ENCODE measurements around the gene DDI2. TPM values are rescaled to one million over a fixed set of nuclear protein-coding genes. Genes with fewer than 3 reads are reported as not detected.

DDI2 gene
- total and polyA plus RNA-seq, 2 donors (not counting 3 experiments of a cell fraction or from before 2014, with no cell fraction given), result 5.4 to 35.2 TPM

- BruUV-seq (replicated peaks), result no TSS peak
- no peaks in the 10 kb centered on the region for H3K9me1 ChIP-seq (replicated peaks; ENCODE audit: control insufficient read depth, extremely low read depth, insufficient read depth, low read length)
- no peak overlapping the region for H3K4me3 ChIP-seq (replicated peaks in 1 of 3; ENCODE audit: insufficient read depth in 1 of 3, low read depth in 1 of 3, low read length in 3 of 3)
- intact Hi-C loops (cut with micrococcal nuclease) (no loop called here), dilution Hi-C loops (cut with MboI; ENCODE audit: extremely low pct_ligation_motif_present, low sequenced_read_pairs) (no loop called here)
- H2AFZ ChIP-seq (ENCODE audit: low read depth, low read length), result no peak overlapping the region
- CTCF ChIA-PET, result interaction anchor here (1.5 kb wide), 1 partner anchor 10 kb away, joined by 3 read pairs; the partner anchor contains the start of gene AGMAT
- H3K9ac ChIP-seq (replicated peaks; ENCODE audit: extremely low read depth, insufficient read depth, low read length), result no peak overlapping the region
- no peak overlapping the region for H3K27ac ChIP-seq (ENCODE audit: insufficient read depth, low read depth, low read length)
- no peak overlapping the region for H3K4me2 ChIP-seq (ENCODE audit: insufficient read depth, low read length)
- no peaks in the 10 kb centered on the region for H3K79me2 ChIP-seq (ENCODE audit: control insufficient read depth, insufficient read depth, low read length)
- FAIRE-seq (no peak), DNase-seq (ENCODE audit: low read depth, low spot score) (no peak)
- no peaks in the 10 kb centered on the region for H4K20me1 ChIP-seq (replicated peaks; ENCODE audit: control insufficient read depth, extremely low read depth, insufficient read depth, low read length)
- H3K36me3 ChIP-seq (ENCODE audit: control insufficient read depth in 2 of 2, extremely low read depth in 1 of 2, insufficient read depth in 2 of 2, low read length in 2 of 2), result peaks cover 2 to 3% of the 10 kb centered on the region in 2 experiments
- POLR2A ChIA-PET, result no interaction called here
- no peaks in the 10 kb centered on the region for H3K9me3 ChIP-seq (replicated peaks; ENCODE audit: control insufficient read depth, insufficient read depth, low read length)
- H3K4me1 ChIP-seq (ENCODE audit: control insufficient read depth, extremely low read depth, insufficient read depth, low read length), result peaks cover 2% of the 10 kb centered on the region
- no peaks in the 10 kb centered on the region for H3K27me3 ChIP-seq (ENCODE audit: control insufficient read depth in 2 of 2, insufficient read depth in 2 of 2, low read length in 2 of 2)
- TF ChIP-seq MAX (IDR thresholded peaks at IDR 0.05; ENCODE audit: insufficient read depth, insufficient read length), result no peak
- TF ChIP-seq EZH2 (IDR thresholded peaks at IDR 0.05; ENCODE audit: borderline replicate concordance, low read depth, low read length, severe bottlenecking), result no peak
- TF ChIP-seq GATA2 (IDR thresholded peaks at IDR 0.05; ENCODE audit: insufficient read depth, insufficient read length, low read depth, low read length), result no peak
- TF ChIP-seq POLR2A (IDR thresholded peaks at IDR 0.05; ENCODE audit: low read depth, low read length), result no peak
- no peak for TF ChIP-seq POLR2AphosphoS5 (IDR thresholded peaks at IDR 0.05; ENCODE audit: insufficient read depth, low read depth, low read length)
- no peak for TF ChIP-seq FOS (IDR thresholded peaks at IDR 0.05; ENCODE audit: borderline replicate concordance, insufficient read depth, low read length)
- no peak for TF ChIP-seq CTCF (IDR thresholded peaks at IDR 0.05; ENCODE audit: extremely low read depth in 1 of 2, insufficient read depth in 1 of 2, low read depth in 1 of 2, low read length in 2 of 2)
- TF ChIP-seq MYC (IDR thresholded peaks at IDR 0.05; ENCODE audit: low read depth, low read length), result no peak
- TF ChIP-seq JUN (IDR thresholded peaks at IDR 0.05; ENCODE audit: borderline replicate concordance, insufficient read depth, insufficient read length, low read depth), result no peak
Observed at GRCh38 chr1:15574741-15575140, 42.5 kb upstream of the DDI2 start.
